ENCODE measurements around the gene CNIH4. TPM values are rescaled to one million over a fixed set of nuclear protein-coding genes. Genes with fewer than 3 reads are reported as not detected.
"Not testable (repeated sequence)": the region's sequence is repeated elsewhere in the genome, so short reads cannot be mapped to it uniquely, and the experiment has no call there.

CNIH4 gene
- total RNA-seq, 1 donor from 2014 or later = 28.9 TPM

DNA sequence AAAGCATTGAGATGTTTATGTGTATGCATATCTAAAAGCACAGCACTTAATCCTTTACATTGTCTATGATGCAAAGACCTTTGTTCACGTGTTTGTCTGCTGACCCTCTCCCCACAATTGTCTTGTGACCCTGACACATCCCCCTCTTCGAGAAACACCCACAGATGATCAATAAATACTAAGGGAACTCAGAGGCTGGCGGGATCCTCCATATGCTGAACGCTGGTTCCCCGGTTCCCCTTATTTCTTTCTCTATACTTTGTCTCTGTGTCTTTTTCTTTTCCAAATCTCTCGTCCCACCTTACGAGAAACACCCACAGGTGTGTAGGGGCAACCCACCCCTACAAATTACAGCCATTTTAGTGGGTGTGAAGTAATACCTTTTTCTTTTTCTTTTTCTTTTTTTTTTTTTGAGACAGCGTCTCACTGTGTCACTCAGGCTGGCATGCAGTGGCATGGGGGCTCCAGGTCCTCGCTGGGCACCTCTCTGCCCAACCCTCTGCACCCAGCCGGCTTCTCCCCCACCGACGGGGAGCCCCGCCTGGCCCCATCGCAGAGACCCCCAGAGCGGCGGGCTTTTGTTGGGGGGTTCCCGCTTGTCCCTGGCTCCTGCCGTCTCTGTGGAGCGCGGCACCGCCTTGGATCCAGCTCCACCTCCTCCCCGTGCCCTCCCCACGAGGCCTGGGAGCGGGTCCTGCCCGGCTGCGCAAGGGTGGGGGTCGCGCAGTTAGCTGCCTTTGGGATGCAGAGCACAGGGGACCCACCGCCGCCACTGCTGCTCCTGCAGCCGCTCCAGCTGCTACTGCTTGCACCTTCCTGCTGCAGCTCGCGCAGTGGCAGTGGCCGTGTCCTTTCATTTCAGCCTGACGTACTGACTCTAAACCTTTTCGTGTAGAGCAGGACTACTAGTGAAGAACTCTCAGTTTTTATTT, 16.0 kb upstream of the CNIH4 start:
- DNase-seq = peak; percentile 50
- ATAC-seq (ENCODE audit: poor library complexity) = peak; percentile 31
- intact Hi-C loops (cut with DNase I) = not testable (repeated sequence)

- ATAC-seq (ENCODE audit: poor library complexity) (no peak), DNase-seq (no peak)
- intact Hi-C loops (cut with DNase I) = no loop called here
Measured at GRCh38 chr1:224343679-224344078, 13.0 kb upstream of the CNIH4 start.

DNA sequence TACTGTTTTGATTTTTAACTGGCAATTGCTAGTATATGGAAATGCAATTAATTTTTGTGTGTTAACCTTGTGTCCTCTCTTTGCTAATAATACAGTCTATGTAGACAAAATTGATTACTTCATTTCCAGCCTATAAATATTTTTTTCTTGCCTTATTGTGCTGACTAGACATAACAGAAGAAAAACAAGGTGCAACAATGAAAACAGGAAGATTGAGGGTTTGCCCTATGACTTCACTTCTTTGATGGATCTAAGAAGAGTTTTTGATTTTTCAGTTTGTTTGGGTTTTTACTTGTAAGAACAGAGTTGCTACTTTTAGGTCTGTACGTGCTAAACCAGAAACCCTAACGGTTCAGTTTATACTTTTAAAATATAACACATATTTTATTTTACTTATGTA, 8.5 kb upstream of the CNIH4 start:
- intact Hi-C loops (cut with DNase I) = no loop called here
- no peak for DNase-seq

DNA sequence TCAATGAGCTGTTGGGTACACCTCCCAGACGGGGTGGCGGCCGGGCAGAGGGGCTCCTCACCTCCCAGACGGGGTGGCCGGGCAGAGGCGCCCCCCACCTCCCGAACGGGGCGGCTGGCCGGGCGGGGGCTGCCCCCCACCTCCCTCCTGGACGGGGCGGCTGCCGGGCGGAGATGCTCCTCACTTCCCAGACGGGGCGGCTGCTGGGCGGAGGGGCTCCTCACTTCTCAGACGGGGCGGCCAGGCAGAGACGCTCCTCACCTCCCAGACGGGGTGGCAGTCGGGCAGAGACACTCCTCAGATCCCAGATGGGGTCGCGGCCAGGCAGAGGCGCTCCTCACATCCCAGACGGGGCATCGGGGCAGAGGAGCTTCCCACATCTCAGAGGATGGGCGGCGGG, 7.0 kb upstream of the CNIH4 start:
- DNase-seq; intact Hi-C loops (cut with DNase I); ATAC-seq (ENCODE audit: poor library complexity): not testable (repeated sequence)

More for the DNA sequence above, 8.5 kb upstream of the CNIH4 start:
- no peak for ATAC-seq (ENCODE audit: poor library complexity)

DNA sequence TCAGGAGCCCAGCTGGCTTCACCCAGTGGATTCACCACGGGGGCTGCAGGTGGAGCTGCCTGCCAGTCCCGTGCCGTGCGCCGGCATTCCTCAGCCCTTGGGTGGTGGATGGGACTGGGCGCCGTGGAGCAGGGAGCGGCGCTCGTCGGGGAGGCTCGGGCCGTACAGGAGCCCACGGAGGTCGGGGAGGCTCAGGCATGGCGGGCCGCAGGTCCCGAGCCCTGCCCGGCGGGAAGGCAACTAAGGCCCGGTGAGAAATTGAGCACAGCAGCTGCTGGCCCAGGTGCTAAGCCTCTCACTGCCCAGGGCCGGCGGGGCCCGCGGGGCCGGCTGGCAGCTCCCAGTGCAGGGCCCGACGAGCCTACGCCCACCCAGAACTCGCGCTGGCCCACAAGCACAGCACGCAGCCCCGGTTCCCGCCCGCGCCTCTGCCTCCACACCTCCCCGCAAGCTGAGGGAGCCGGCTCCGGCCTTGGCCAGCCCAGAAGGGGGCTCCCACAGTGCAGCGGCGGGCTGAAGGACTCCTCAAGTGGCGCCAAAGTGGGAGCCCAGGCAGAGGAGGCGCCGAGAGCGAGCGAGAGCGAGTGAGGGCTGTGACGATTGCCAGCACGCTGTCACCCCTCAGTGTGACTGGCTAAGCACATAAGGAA, 4.1 kb upstream of the CNIH4 start:
- ATAC-seq (ENCODE audit: poor library complexity); DNase-seq; intact Hi-C loops (cut with DNase I): not testable (repeated sequence)

DNA sequence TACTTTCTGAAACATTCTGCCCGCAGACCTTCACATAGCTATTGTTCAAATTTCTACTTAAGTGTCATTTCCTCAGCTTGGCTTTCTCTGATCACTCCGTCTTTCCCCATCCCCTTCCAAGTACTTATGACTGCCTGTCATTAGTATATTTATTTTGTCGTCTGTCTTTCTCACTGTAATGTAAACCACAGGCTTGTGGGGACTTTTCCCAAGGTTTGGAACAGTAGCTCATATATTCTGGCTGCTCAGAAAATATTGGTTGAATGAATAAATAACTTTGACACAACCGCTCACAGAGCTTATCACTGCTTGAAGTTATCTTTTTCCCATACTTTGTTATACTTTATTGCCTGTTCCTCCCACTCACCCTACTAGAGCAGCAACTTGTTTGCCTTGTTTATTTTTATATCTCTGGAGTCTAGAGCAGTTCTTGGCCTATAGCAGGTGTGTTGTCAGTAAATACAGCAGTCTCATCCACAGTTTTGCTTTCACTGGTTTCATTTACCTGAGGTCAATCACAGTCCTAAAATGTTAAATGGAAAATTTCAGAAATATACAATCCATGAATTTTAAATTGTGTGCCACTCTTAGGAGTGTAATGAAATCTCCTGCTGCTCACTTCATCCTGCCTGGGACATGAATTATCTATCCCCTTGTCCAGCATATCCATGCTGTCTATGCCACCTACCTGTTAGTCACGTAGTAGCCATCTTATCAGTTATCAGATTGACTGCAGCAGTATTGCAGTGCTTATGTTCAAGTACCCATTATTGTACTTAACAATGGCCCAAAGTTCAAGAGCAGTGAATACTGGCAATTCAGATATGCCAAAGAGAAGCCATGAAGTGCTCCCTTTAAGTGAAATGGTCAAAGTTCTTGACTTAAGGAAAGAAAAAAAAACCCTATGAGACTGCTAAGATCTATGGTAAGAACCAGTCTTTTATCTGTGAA, 2.4 kb upstream of the CNIH4 start:
- no peak for DNase-seq
- intact Hi-C loops (cut with DNase I) = no loop called here
- ATAC-seq (ENCODE audit: poor library complexity) = no peak

GRCh38 chr1:224357626-224358124, 996 bp downstream of the CNIH4 start:
- no peak for ATAC-seq (ENCODE audit: poor library complexity)
- intact Hi-C loops (cut with DNase I) = no loop called here
- DNase-seq = no peak

- DNase-seq (no peak), ATAC-seq (ENCODE audit: poor library complexity) (no peak)
- intact Hi-C loops (cut with DNase I) = no loop called here
Measured at GRCh38 chr1:224358237-224358636, 1.6 kb downstream of the CNIH4 start.

- ATAC-seq (ENCODE audit: poor library complexity) = no peak
- intact Hi-C loops (cut with DNase I) = no loop called here
- DNase-seq = no peak
Measured at GRCh38 chr1:224359207-224359606, 2.5 kb downstream of the CNIH4 start.

DNA sequence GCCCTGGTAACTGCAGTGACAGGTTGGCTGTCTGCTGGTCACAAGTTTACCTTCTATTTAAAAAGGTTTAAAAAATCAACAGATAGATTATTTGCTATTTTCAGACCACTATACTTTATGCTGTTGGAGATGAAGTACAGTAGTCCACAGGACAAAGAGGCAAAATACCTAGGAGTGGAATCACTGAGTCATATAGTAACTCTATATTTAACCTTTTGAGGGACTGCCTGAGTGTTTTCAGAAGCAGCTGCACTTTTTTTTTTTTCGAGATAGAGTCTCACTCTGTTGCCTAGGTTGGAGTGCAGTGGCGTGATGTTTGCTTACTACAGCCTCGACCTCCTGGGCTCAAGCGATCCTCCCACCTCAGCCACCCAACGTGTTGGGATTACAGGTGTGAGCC, 11.7 kb downstream of the CNIH4 start:
- ATAC-seq (ENCODE audit: poor library complexity) = no peak
- intact Hi-C loops (cut with DNase I) = no loop called here
- no peak for DNase-seq

GRCh38 chr1:224373008-224373590, 16.4 kb downstream of the CNIH4 start:
- ATAC-seq (ENCODE audit: poor library complexity) = no peak
- intact Hi-C loops (cut with DNase I) = no loop called here
- no peak for DNase-seq

DNA sequence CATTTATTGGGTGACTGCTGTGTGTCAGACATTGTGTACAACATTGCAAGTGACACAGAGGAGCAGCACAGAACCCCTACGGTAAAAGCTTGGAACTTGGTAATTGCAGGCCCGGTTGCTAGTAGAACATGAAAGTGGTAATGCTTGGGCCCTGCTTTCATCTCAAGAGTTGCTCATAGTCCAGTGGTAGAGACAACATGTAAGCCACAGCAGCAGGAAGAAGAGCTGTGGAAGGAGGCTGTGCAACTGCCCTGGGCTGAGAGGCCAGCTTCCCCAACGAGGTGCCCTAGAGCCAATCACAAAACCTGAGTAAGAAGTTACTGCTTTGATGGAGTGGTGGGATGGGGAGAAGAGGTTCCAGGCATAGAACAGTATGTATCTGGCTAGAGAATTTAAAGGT, 18.4 kb downstream of the CNIH4 start:
- intact Hi-C loops (cut with DNase I) = no loop called here
- ATAC-seq (ENCODE audit: poor library complexity) (no peak), DNase-seq (no peak)

DNA sequence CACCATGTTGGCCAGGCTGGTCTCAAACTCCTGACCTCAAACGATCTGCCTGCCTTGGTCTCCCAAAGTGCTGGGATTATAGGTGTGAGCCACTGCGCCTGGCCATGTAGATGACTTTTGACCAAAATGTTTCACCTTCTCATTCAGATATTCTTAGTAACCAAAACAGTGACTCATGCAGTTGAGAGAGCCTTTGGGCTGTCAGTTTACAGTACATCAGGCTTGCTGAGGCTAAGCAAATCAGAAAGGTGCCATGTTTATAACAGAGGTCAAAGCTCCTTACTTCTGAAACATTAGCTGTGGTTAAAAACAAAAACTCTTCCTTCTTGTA, 21.0 kb downstream of the CNIH4 start:
- DNase-seq (no peak), ATAC-seq (ENCODE audit: poor library complexity) (peak; percentile 62)
- intact Hi-C loops (cut with DNase I) = no loop called here

- ATAC-seq (ENCODE audit: poor library complexity) = no peak
- DNase-seq = no peak
- intact Hi-C loops (cut with DNase I) = no loop called here
Measured at GRCh38 chr1:224378855-224379631, 22.4 kb downstream of the CNIH4 start.

DNA sequence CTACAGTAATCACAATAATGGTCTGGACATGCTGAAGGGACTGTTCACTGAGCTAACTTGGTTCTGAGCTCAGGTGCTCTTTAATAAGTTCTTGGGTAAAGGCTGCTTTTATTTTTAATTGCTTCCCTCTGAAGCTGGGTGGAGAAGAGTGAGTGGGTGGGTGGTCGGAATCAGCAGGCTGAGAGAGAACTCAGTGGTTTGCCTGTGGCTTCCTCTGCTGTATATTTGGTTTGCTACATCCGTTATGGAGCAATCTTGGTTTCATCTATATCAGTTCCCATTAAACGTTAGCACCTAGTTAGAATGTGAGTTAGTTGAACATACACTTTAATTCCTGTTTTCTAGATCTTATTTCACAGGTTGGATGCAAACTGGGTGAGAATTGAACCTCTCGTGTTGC, 23.3 kb downstream of the CNIH4 start:
- DNase-seq (no peak), ATAC-seq (ENCODE audit: poor library complexity) (peak; percentile 44)
- intact Hi-C loops (cut with DNase I) = no loop called here

DNA sequence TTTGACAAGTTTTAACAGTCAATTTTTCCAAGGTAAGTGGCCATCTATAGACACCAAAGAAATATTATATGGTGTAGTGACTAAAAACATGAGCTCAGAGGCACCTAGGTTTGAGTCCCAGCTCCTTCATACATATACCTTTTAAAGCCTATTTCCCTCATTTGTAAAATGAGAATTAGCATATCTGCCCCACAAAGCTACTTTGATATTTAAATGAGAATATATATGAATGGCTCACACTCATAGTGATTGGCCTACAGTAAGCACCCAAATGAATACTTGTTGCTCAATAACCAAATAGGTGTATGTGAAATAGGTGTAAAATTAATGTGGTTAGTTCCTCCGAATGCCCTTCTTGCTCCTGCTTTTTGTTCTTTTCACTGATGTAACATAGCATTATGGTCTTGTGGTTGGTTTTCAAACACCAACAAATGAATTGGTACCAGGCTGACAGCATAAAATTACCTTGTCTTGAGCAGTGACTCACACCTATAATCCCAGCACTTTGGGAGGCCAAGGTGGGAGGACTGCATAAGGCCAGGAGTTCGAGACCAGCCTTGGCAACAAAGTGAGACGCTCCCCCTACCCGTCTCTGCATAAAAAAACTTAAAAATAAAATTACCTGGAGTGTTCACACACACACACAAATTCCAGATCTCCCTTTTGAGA, 25.3 kb downstream of the CNIH4 start:
- intact Hi-C loops (cut with DNase I) = no loop called here

GRCh38 chr1:224383218-224383617, 26.5 kb downstream of the CNIH4 start:
- ATAC-seq (ENCODE audit: poor library complexity) (no peak), DNase-seq (no peak)
- intact Hi-C loops (cut with DNase I) = no loop called here

More for the DNA sequence above, 25.3 kb downstream of the CNIH4 start:
- ATAC-seq (ENCODE audit: poor library complexity) (no peak), DNase-seq (no peak)

All from Right ventricle myocardium superior (tissue), 1 donor.